HG03558 (cell line): ENCODE measurements around the gene CEP57L1.
"Not testable (repeated sequence)": the region's sequence is repeated elsewhere in the genome, so short reads cannot be mapped to it uniquely, and the experiment has no call there.

Experiments used
- ATAC-seq: cut with Tn5 transposase; IDR thresholded peaks from one replicate; pipeline ENCODE4 v1.9.1; 2021; ENCODE audit warnings: moderate number of reproducible peaks; ENCODE audit not compliant: unreplicated experiment; ENCODE audit errors: extremely low read depth

Gene CEP57L1

GRCh38 chr6:109165392-109165974 lies 70.2 kb downstream of the CEP57L1 start:
- no peak for ATAC-seq

- no peak for ATAC-seq
Observed at GRCh38 chr6:109166673-109167072, 71.4 kb downstream of the CEP57L1 start.

- no peak for ATAC-seq
Observed at GRCh38 chr6:109167562-109167961, 72.3 kb downstream of the CEP57L1 start.

- no peak for ATAC-seq
Observed at GRCh38 chr6:109170333-109170732, 75.0 kb downstream of the CEP57L1 start.

GRCh38 chr6:109172101-109172746 lies 76.9 kb downstream of the CEP57L1 start:
- no peak for ATAC-seq

GRCh38 chr6:109174916-109175315 lies 79.6 kb downstream of the CEP57L1 start:
- no peak for ATAC-seq

- no peak for ATAC-seq
Observed at GRCh38 chr6:109178921-109179320, 83.6 kb downstream of the CEP57L1 start.

GRCh38 chr6:109179507-109179906 lies 84.2 kb downstream of the CEP57L1 start:
- no peak for ATAC-seq

- no peak for ATAC-seq
Observed at GRCh38 chr6:109182578-109182977, 87.3 kb downstream of the CEP57L1 start.

GRCh38 chr6:109183109-109183650 lies 87.9 kb downstream of the CEP57L1 start:
- no peak for ATAC-seq

GRCh38 chr6:109184638-109185037 lies 89.3 kb downstream of the CEP57L1 start:
- ATAC-seq, result no peak

- no peak for ATAC-seq
Observed at GRCh38 chr6:109186012-109186411, 90.7 kb downstream of the CEP57L1 start.

GRCh38 chr6:109187399-109188114 lies 92.2 kb downstream of the CEP57L1 start:
- no peak for ATAC-seq

- ATAC-seq, result no peak
Observed at GRCh38 chr6:109188115-109188411, 92.8 kb downstream of the CEP57L1 start.

GRCh38 chr6:109191368-109191767 lies 96.1 kb downstream of the CEP57L1 start:
- not testable (repeated sequence) for ATAC-seq

GRCh38 chr6:109192865-109193264 lies 97.6 kb downstream of the CEP57L1 start:
- no peak for ATAC-seq

- ATAC-seq, result no peak
Observed at GRCh38 chr6:109194880-109195279, 99.6 kb downstream of the CEP57L1 start.

- ATAC-seq, result no peak
Observed at GRCh38 chr6:109197061-109197460, 101.8 kb downstream of the CEP57L1 start.

- ATAC-seq, result no peak
Observed at GRCh38 chr6:109202409-109203264, 107.3 kb downstream of the CEP57L1 start.

GRCh38 chr6:109204511-109204910 lies 109.2 kb downstream of the CEP57L1 start:
- ATAC-seq, result no peak

- ATAC-seq, result no peak
Observed at GRCh38 chr6:109212683-109213082, 117.4 kb downstream of the CEP57L1 start.
